Fibroblast of villous mesenchyme (primary cell): Measurements from ENCODE around the gene OR4S1. TPM values are rescaled to one million over a fixed set of nuclear protein-coding genes. Genes with fewer than 3 reads are reported as not detected.
"Not testable (repeated sequence)": the region's sequence is repeated elsewhere in the genome, so short reads cannot be mapped to it uniquely, and the experiment has no call there.

Source experiments
- DNase-seq: peaks from one replicate; pipeline ENCODE4 v3.0.0-alpha.2; 2010; ENCODE audit warnings: low read depth
- H3K4me3 ChIP-seq: 2 replicates; pipeline ENCODE4 v1.5.1; 2011; ENCODE audit warnings: low read depth, mild to moderate bottlenecking, low read length
- CTCF ChIP-seq: IDR thresholded peaks from 2 replicates; pipeline ENCODE4 v1.5.1; 2012; ENCODE audit warnings: low read depth, mild to moderate bottlenecking, low read length; ENCODE audit not compliant: insufficient read depth
- total RNA-seq: library from RNA; depleted of rRNA; stranded (reverse); fragments of >200 nt; gene quantifications from 2 replicates; pipeline ENCODE4 v1.2.3, GENCODE V29; 2012

Gene OR4S1
- total RNA-seq, 1 donor = not detected

- no peak for DNase-seq
- TF ChIP-seq CTCF = no peak
- no peak overlapping the region for H3K4me3 ChIP-seq
Observed at GRCh38 chr11:48341466-48341865, 35.4 kb downstream of the OR4S1 start.

- not testable (repeated sequence) for DNase-seq, H3K4me3 ChIP-seq
Observed at GRCh38 chr11:48342505-48342904, 36.5 kb downstream of the OR4S1 start.

GRCh38 chr11:48346286-48346685, 40.3 kb downstream of the OR4S1 start:
- H3K4me3 ChIP-seq, DNase-seq: not testable (repeated sequence)

GRCh38 chr11:48354013-48354412, 48.0 kb downstream of the OR4S1 start:
- TF ChIP-seq CTCF = no peak
- no peak overlapping the region for H3K4me3 ChIP-seq
- no peak for DNase-seq

GRCh38 chr11:48354677-48355076, 48.7 kb downstream of the OR4S1 start:
- TF ChIP-seq CTCF = no peak
- H3K4me3 ChIP-seq = no peak overlapping the region
- DNase-seq = no peak

Other genes starting within 250 kb of the OR4S1 start
- gene OR4B1, start 89.4 kb upstream of the OR4S1 start, total RNA-seq = not detected in 2 replicates
- gene OR4X2, start 61.1 kb upstream of the OR4S1 start, total RNA-seq = not detected in 2 replicates
- not detected in 2 replicates for gene OR4X1, start 42.4 kb upstream of the OR4S1 start, total RNA-seq
- not detected in 2 replicates for gene OR4C3, start 18.7 kb downstream of the OR4S1 start, total RNA-seq
- gene OR4C5, start 60.2 kb downstream of the OR4S1 start, total RNA-seq = not detected in 2 replicates
- gene OR4A47, start 182.6 kb downstream of the OR4S1 start, total RNA-seq = not detected in 2 replicates